Omental fat pad (tissue), 4 donors: ENCODE results near the gene PUSL1. TPM values are rescaled to one million over a fixed set of nuclear protein-coding genes. Genes with fewer than 3 reads are reported as not detected.

Experiments
- ATAC-seq: fragments of 150-250 bp; one replicate; pipeline ENCODE4 v1.9.1; 2016; ENCODE audit warnings: mild to moderate bottlenecking, moderate library complexity; ENCODE audit not compliant: low FRiP score
- DNase-seq: peaks from one replicate; pipeline ENCODE4 v3.0.0-alpha.2; 2019; ENCODE audit warnings: low spot score
- CTCF ChIP-seq, 3 donors: fragments of 450-650 bp; IDR thresholded peaks; one replicate each; pipeline ENCODE4 v1.5.1; 2016 to 2017; ENCODE audit warnings: antibody characterized with exemption in 3 of 3, mild to moderate bottlenecking in 3 of 3, moderate library complexity in 2 of 3
- total RNA-seq, 4 donors: library from RNA; depleted of rRNA; stranded (reverse); fragments of >200 nt; gene quantifications; one replicate each; pipeline ENCODE4 v1.1.0, GENCODE V29; 2016

PUSL1 gene
- total RNA-seq, 4 donors from 2014 or later: 15.7 to 26.0 (median 17.5) TPM

- no peak for ATAC-seq
- DNase-seq: no peak
- TF ChIP-seq CTCF (IDR thresholded peaks at IDR 0.05): no peak
Observed at GRCh38 chr1:1278620-1279019, 29.8 kb upstream of the PUSL1 start.

GRCh38 chr1:1279028-1279427 is 29.4 kb upstream of the PUSL1 start:
- no peak for TF ChIP-seq CTCF (IDR thresholded peaks at IDR 0.05)
- ATAC-seq (no peak), DNase-seq (no peak)

- TF ChIP-seq CTCF (IDR thresholded peaks at IDR 0.05): no peak
- DNase-seq (no peak), ATAC-seq (no peak)
Observed at GRCh38 chr1:1280782-1281481, 27.5 kb upstream of the PUSL1 start.

GRCh38 chr1:1281533-1282321 is 26.7 kb upstream of the PUSL1 start:
- no peak for DNase-seq
- ATAC-seq: no peak
- no peak for TF ChIP-seq CTCF (IDR thresholded peaks at IDR 0.05)

- ATAC-seq: no peak
- no peak for TF ChIP-seq CTCF (IDR thresholded peaks at IDR 0.05)
Observed at GRCh38 chr1:1282998-1283397, 25.4 kb upstream of the PUSL1 start.

GRCh38 chr1:1283821-1284220 is 24.6 kb upstream of the PUSL1 start:
- DNase-seq (no peak), ATAC-seq (no peak)
- TF ChIP-seq CTCF (IDR thresholded peaks at IDR 0.05): no peak

More at GRCh38 chr1:1282998-1283397, 25.4 kb upstream of the PUSL1 start:
- DNase-seq: no peak
